K562 (cell line): ENCODE measurements around the gene CDHR2. TPM values are rescaled to one million over a fixed set of nuclear protein-coding genes. Genes with fewer than 3 reads are reported as not detected.

Experiments used
- ATAC-seq: fragments of 200-7000 bp; cut with Tn5 transposase; 3 replicates; pipeline ENCODE4 v1.9.1; 2020; ENCODE audit warnings: moderate library complexity
- BruUV-seq: library from RNA; stranded (reverse); fragments of 400-500 nt; replicated peaks from 2 replicates; lab custom pipeline; 2021; lab: Mats Ljungman, UMichigan
- CTCF ChIA-PET: fragments of 300-600 bp; formaldehyde crosslinking; extraction: SDS; loops from one replicate; lab custom pipeline; 2021; ENCODE audit warnings: low intra/inter-chr PET ratio; lab: Yijun Ruan, JAX
- POLR2A ChIA-PET: fragments of 300-600, 350-650 bp; sonication (Branson Sonifier 250); formaldehyde crosslinking; extraction: SDS; loops from one replicate; lab custom pipeline; 2021; ENCODE audit warnings: antibody characterized with exemption, inconsistent platforms; lab: Yijun Ruan, JAX
- DNase-seq, 4 experiments: peaks; one replicate each; pipeline versions ENCODE4 v3.0.0 to v3.0.0-alpha.2; 2011 to 2018; ENCODE audit warnings: low spot score in 3 of 4, mixed read lengths in 3 of 4; ENCODE audit errors: extremely low read depth in 1 of 4
- FAIRE-seq: peaks from 2 replicates; lab custom pipeline; 2011; peaks lifted over from hg19 to GRCh38; lab: Jason Lieb, UNC
- H2AFZ ChIP-seq: 2 replicates; pipeline ENCODE4 v1.6.0; 2011; ENCODE audit warnings: low read depth, low read length, control low read depth, inconsistent platforms
- H3K27ac ChIP-seq: fragments of 200-600 bp; 3 replicates; pipeline ENCODE4 v1.8.0; 2011; ENCODE audit warnings: low read depth, mild to moderate bottlenecking, control low read depth, inconsistent platforms, low read length, moderate library complexity, mixed read lengths; ENCODE audit errors: extremely low read depth
- H3K27me3 ChIP-seq, 2 experiments: fragments of 300-600 bp in 1 of 2; 2 replicates in 1 of 2; 3 replicates in 1 of 2; pipeline versions ENCODE4 v1.6.0 to v1.8.0; 2011; ENCODE audit warnings: inconsistent platforms in 2 of 2, low read length in 2 of 2, mild to moderate bottlenecking in 1 of 2, mixed read lengths in 1 of 2, moderate library complexity in 1 of 2; ENCODE audit not compliant: control insufficient read depth in 2 of 2, insufficient read depth in 2 of 2
- H3K36me3 ChIP-seq: fragments of 300-600 bp; 3 replicates; pipeline ENCODE4 v1.8.0; 2011; ENCODE audit warnings: mild to moderate bottlenecking, low read length, inconsistent platforms; ENCODE audit not compliant: control insufficient read depth, insufficient read depth
- H3K4me1 ChIP-seq, 2 experiments: fragments of 200-600 bp in 1 of 2; replicated peaks in 1 of 2; 2 replicates in 1 of 2; 3 replicates in 1 of 2; pipeline versions ENCODE4 v1.5.1 to v1.8.0; 2011; ENCODE audit warnings: inconsistent platforms in 2 of 2, low read length in 2 of 2, mild to moderate bottlenecking in 1 of 2, mixed read lengths in 1 of 2, moderate library complexity in 1 of 2; ENCODE audit not compliant: control insufficient read depth in 2 of 2, insufficient read depth in 2 of 2
- H3K4me2 ChIP-seq: 2 replicates; pipeline ENCODE4 v1.6.1; 2011; ENCODE audit warnings: low read length, control low read depth, inconsistent platforms, mixed read lengths; ENCODE audit not compliant: insufficient read depth
- H3K4me3 ChIP-seq: fragments of 200-600 bp; sonication (generic), shearing (Covaris generic); 2 replicates; pipeline ENCODE4 v1.5.1; 2016; ENCODE audit warnings: control low read depth, inconsistent platforms
- H3K79me2 ChIP-seq: fragments of 200-600 bp; 3 replicates; pipeline ENCODE4 v1.8.0; 2011; ENCODE audit warnings: low read length, inconsistent platforms; ENCODE audit not compliant: control insufficient read depth, insufficient read depth
- H3K9ac ChIP-seq, 2 experiments: 2 replicates each; pipeline versions ENCODE4 v1.6.0 to v1.6.1; 2011; ENCODE audit warnings: low read depth in 2 of 2, low read length in 2 of 2, control low read depth in 1 of 2, inconsistent platforms in 1 of 2, mild to moderate bottlenecking in 1 of 2, mixed read lengths in 1 of 2; ENCODE audit not compliant: insufficient read depth in 1 of 2
- H3K9me1 ChIP-seq: one replicate; pipeline ENCODE4 v1.6.0; 2011; ENCODE audit warnings: inconsistent platforms, mild to moderate bottlenecking, low read length, moderate library complexity; ENCODE audit not compliant: control insufficient read depth, insufficient read depth
- H3K9me3 ChIP-seq: replicated peaks from 2 replicates; pipeline ENCODE4 v1.5.1; 2011; ENCODE audit warnings: low read depth, low read length, inconsistent platforms; ENCODE audit not compliant: control insufficient read depth, insufficient read depth
- H4K20me1 ChIP-seq: replicated peaks from 2 replicates; pipeline ENCODE4 v1.6.1; 2011; ENCODE audit warnings: low read length, inconsistent platforms, mixed read lengths; ENCODE audit not compliant: control insufficient read depth, insufficient read depth
- GTF2E2 ChIP-seq: fragments of 200-800 bp; sonication (Bioruptor generic); IDR thresholded peaks from 2 replicates; pipeline ENCODE4 v1.6.1; 2016; ENCODE audit warnings: missing genetic modification characterization, missing compliant biosample characterization
- MBD2 ChIP-seq: sonication (generic); IDR thresholded peaks from 2 replicates; pipeline ENCODE4 v1.6.1; 2016; ENCODE audit warnings: low read depth, borderline replicate concordance
- MLLT1 ChIP-seq, 2 experiments: fragments of 450-650 bp; IDR thresholded peaks; 2 replicates each; pipeline ENCODE4 v1.6.1; 2016
- ZBTB8A ChIP-seq: fragments of 450-650 bp; IDR thresholded peaks from 2 replicates; pipeline ENCODE4 v1.6.1; 2018; ENCODE audit warnings: mild to moderate bottlenecking, moderate library complexity; ENCODE audit not compliant: partially characterized antibody
- ZNF551 ChIP-seq: fragments of 250-450 bp; sonication (Bioruptor Pico); IDR thresholded peaks from 2 replicates; pipeline ENCODE4 v1.5.0; 2021; ENCODE audit warnings: mild to moderate bottlenecking, moderate library complexity
- WGBS: fragments of 100-300 bp; shearing (Covaris generic); methylation state at CpG from one replicate; pipeline ENCODE4 v1.1.6; 2016; ENCODE audit warnings: low coverage, mixed read lengths; ENCODE audit not compliant: insufficient coverage; ENCODE audit errors: missing lambda C conversion rate; 5-methylcytosine and 5-hydroxymethylcytosine counted together
- in situ Hi-C: fragments of 300-500 bp; cut with MboI; formaldehyde crosslinking; loops from 4 replicates; pipeline ENCODE4 v1.15.0; 2018; ENCODE audit warnings: inconsistent platforms, mixed read lengths
- intact Hi-C: fragments of 100-400 bp; cut with micrococcal nuclease; formaldehyde crosslinking; loops from 2 replicates; pipeline ENCODE4 v1.14.2; 2022
- polyA plus RNA-seq, 8 experiments: library from polyadenylated mRNA; depleted of rRNA in 4 of 8; stranded (reverse) in 5 of 8; unstranded in 3 of 8; fragments of >200 nt; fragmentation: Nextera tagmentation in 2 of 8; fragmentation: Illumina TruSeq in 1 of 8; extraction: Ambion mirVana in 2 of 8; extraction: Trizol in 1 of 8; gene quantifications; 2 replicates each; pipeline versions ENCODE4 v1.2.1 to v1.2.3, GENCODE V29; 2011 to 2014; ENCODE audit warnings: inconsistent platforms in 1 of 8, missing spikeins in 1 of 8
- total RNA-seq, 7 experiments: library from RNA; depleted of rRNA in 6 of 7; stranded (reverse); fragments of >200 nt in 6 of 7; fragmentation: Illumina TruSeq in 2 of 7; extraction: Trizol in 2 of 7; gene quantifications; 2 replicates each; pipeline versions ENCODE4 v1.2.1 to v1.2.3, GENCODE V29; 2011 to 2021; ENCODE audit warnings: low replicate concordance in 1 of 7

Gene CDHR2
- total and polyA plus RNA-seq, 9 of the 15 experiments (the other 6 are each of a cell fraction or from before 2014, with no cell fraction given) = 0.01 to 0.62 (median 0.09) TPM; not detected in 2

GRCh38 chr5:176612008-176612407 lies 62.9 kb downstream of the CDHR2 start:
- intact Hi-C loops = no loop called here
- H3K79me2 ChIP-seq = peaks cover 2% of the 10 kb centered on the region; the same call in 1 of the 3 replicates
- WGBS = 18% methylated on average over 6 of the region's 6 CpGs

More at GRCh38 chr5:176612008-176612407, 62.9 kb downstream of the CDHR2 start:
- H3K27ac ChIP-seq = no peak overlapping the region
- no peak overlapping the region for H3K4me3 ChIP-seq
- in situ Hi-C loops = no loop called here
- H4K20me1 ChIP-seq = peaks cover 21% of the 10 kb centered on the region
- H3K36me3 ChIP-seq = peaks cover 3% of the 10 kb centered on the region; the same call in 2 of the 3 replicates
- no peak for ATAC-seq
- BruUV-seq = no TSS peak
- POLR2A ChIA-PET = no interaction called here
- no peaks in the 10 kb centered on the region for H3K9me3 ChIP-seq
- no peak for TF ChIP-seq MBD2
- TF ChIP-seq GTF2E2 (tag) = no peak
- no peak for TF ChIP-seq ZBTB8A
- TF ChIP-seq ZNF551 = no peak
- no peak for TF ChIP-seq MLLT1 (IDR thresholded peaks at IDR 0.05)
- no peak overlapping the region for H2AFZ ChIP-seq
- peaks cover 13 to 23% of the 10 kb centered on the region in 2 experiments for H3K27me3 ChIP-seq
- H3K4me1 ChIP-seq = peaks cover 10 to 18% of the 10 kb centered on the region in 2 experiments; a peak in 3 of 5 replicates
- no peak overlapping the region for H3K9ac ChIP-seq
- DNase-seq = no peak
- no peak for FAIRE-seq
- H3K4me2 ChIP-seq = no peak overlapping the region
- CTCF ChIA-PET = interaction anchor here (1.0 kb wide), 1 partner anchor 196 kb away, joined by 4 read pairs; the partner anchor contains the start of gene CLTB
- peaks cover 9% of the 10 kb centered on the region for H3K9me1 ChIP-seq
